Liver (tissue), 9 donors: ENCODE data around the gene FSIP1. TPM values are rescaled to one million over a fixed set of nuclear protein-coding genes. Genes with fewer than 3 reads are reported as not detected.

ENCODE experiments used
- DNase-seq: peaks from one replicate; pipeline ENCODE4 v3.0.0-alpha.2; 2017; ENCODE audit warnings: low spot score
- H3K27ac ChIP-seq, 2 donors: one replicate each; pipeline ENCODE4 v1.7.0; 2013; ENCODE audit warnings: inconsistent platforms in 2 of 2, low read length in 2 of 2, control low read depth in 1 of 2, low read depth in 1 of 2, mild to moderate bottlenecking in 1 of 2
- H3K27me3 ChIP-seq, 4 donors: one replicate each; pipeline versions ENCODE4 v1.6.1 to v1.7.0; 2013; ENCODE audit warnings: low read length in 3 of 4, inconsistent platforms in 1 of 4, mild to moderate bottlenecking in 1 of 4, moderate library complexity in 1 of 4; ENCODE audit not compliant: control insufficient read depth in 4 of 4, insufficient read depth in 4 of 4
- H3K36me3 ChIP-seq, 4 donors: one replicate each; pipeline versions ENCODE4 v1.6.1 to v1.7.0; 2013; ENCODE audit warnings: low read length in 3 of 4, mild to moderate bottlenecking in 3 of 4, low read depth in 1 of 4, moderate library complexity in 1 of 4; ENCODE audit not compliant: control insufficient read depth in 4 of 4, insufficient read depth in 3 of 4
- H3K4me1 ChIP-seq, 4 donors: one replicate each; pipeline versions ENCODE4 v1.6.1 to v1.7.0; 2013; ENCODE audit warnings: low read length in 3 of 4, mild to moderate bottlenecking in 3 of 4, moderate library complexity in 1 of 4; ENCODE audit not compliant: control insufficient read depth in 4 of 4, insufficient read depth in 4 of 4
- H3K4me3 ChIP-seq, 3 donors: one replicate each; pipeline versions ENCODE4 v1.6.1 to v1.7.0; 2013; ENCODE audit warnings: low read length in 3 of 3, control low read depth in 1 of 3, low read depth in 1 of 3, mild to moderate bottlenecking in 1 of 3
- H3K9ac ChIP-seq, 2 donors: one replicate each; pipeline ENCODE4 v1.7.0; 2013; ENCODE audit warnings: low read length in 2 of 2, mild to moderate bottlenecking in 2 of 2, moderate library complexity in 2 of 2, control low read depth in 1 of 2, low read depth in 1 of 2
- H3K9me3 ChIP-seq, 4 donors: one replicate each; pipeline versions ENCODE4 v1.6.1 to v1.7.0; 2013; ENCODE audit warnings: low read length in 3 of 4; ENCODE audit not compliant: control insufficient read depth in 4 of 4
- CTCF ChIP-seq: fragments of 150-350 bp; IDR thresholded peaks from 2 replicates; pipeline ENCODE4 v1.5.1; 2017; ENCODE audit warnings: improper control_type of control experiment, low read depth, low read length; ENCODE audit not compliant: missing input control
- EGR1 ChIP-seq, 2 donors: IDR thresholded peaks; 2 replicates each; pipeline ENCODE4 v1.6.1; 2016 to 2018; ENCODE audit warnings: antibody characterized with exemption in 2 of 2, low read depth in 2 of 2
- FOXA1 ChIP-seq: IDR thresholded peaks from 2 replicates; pipeline ENCODE4 v1.6.1; 2016; ENCODE audit warnings: antibody characterized with exemption
- FOXA2 ChIP-seq: IDR thresholded peaks from 2 replicates; pipeline ENCODE4 v1.6.1; 2016; ENCODE audit warnings: antibody characterized with exemption
- GABPA ChIP-seq, 2 donors: IDR thresholded peaks in 1 of 2; conservative IDR thresholded peaks in 1 of 2; 2 replicates each; pipeline ENCODE4 v1.6.1; 2016; ENCODE audit warnings: antibody characterized with exemption in 2 of 2, mild to moderate bottlenecking in 1 of 2, moderate library complexity in 1 of 2
- HNF4A ChIP-seq, 2 donors: conservative IDR thresholded peaks; 2 replicates each; pipeline ENCODE4 v1.6.1; 2016; ENCODE audit warnings: antibody characterized with exemption in 2 of 2, mild to moderate bottlenecking in 2 of 2
- HNF4G ChIP-seq: IDR thresholded peaks from 2 replicates; pipeline ENCODE4 v1.6.1; 2016; ENCODE audit warnings: antibody characterized with exemption
- JUND ChIP-seq, 2 donors: IDR thresholded peaks; 2 replicates each; pipeline ENCODE4 v1.6.1; 2016; ENCODE audit warnings: antibody characterized with exemption in 2 of 2
- NR2F2 ChIP-seq: IDR thresholded peaks from 2 replicates; pipeline ENCODE4 v1.6.1; 2016; ENCODE audit warnings: antibody characterized with exemption
- RAD21 ChIP-seq, 2 donors: IDR thresholded peaks; 2 replicates each; pipeline ENCODE4 v1.6.1; 2016; ENCODE audit warnings: antibody characterized with exemption in 2 of 2, mild to moderate bottlenecking in 2 of 2
- REST ChIP-seq: IDR thresholded peaks from 2 replicates; pipeline ENCODE4 v1.6.1; 2016; ENCODE audit warnings: antibody characterized with exemption, mild to moderate bottlenecking
- RXRA ChIP-seq, 2 donors: IDR thresholded peaks; 2 replicates each; pipeline ENCODE4 v1.6.1; 2017 to 2018; ENCODE audit warnings: antibody characterized with exemption in 2 of 2, mild to moderate bottlenecking in 1 of 2
- SP1 ChIP-seq: IDR thresholded peaks from 2 replicates; pipeline ENCODE4 v1.6.1; 2018; ENCODE audit warnings: antibody characterized with exemption, mild to moderate bottlenecking
- TAF1 ChIP-seq: conservative IDR thresholded peaks from 2 replicates; pipeline ENCODE4 v1.6.1; 2016; ENCODE audit warnings: antibody characterized with exemption, mild to moderate bottlenecking
- YY1 ChIP-seq: IDR thresholded peaks from 2 replicates; pipeline ENCODE4 v1.6.1; 2016; ENCODE audit warnings: antibody characterized with exemption, mild to moderate bottlenecking
- WGBS: extraction: QIAGEN DNeasy Blood & Tissue Kit; methylation state at CpG from one replicate; pipeline ENCODE4 v1.1.7; 2013; 5-methylcytosine and 5-hydroxymethylcytosine counted together
- polyA plus RNA-seq, 2 donors: library from polyadenylated mRNA; stranded (reverse) in 1 of 2; unstranded in 1 of 2; fragments of 200-250 nt in 1 of 2; fragments of >200 nt in 1 of 2; fragmentation: Nextera tagmentation in 1 of 2; extraction: Ambion mirVana in 1 of 2; gene quantifications; one replicate each; pipeline versions ENCODE4 v1.2.1 to v1.2.3, GENCODE V29; 2013 to 2015
- total RNA-seq, 2 donors: library from RNA; depleted of rRNA; stranded (reverse); fragments of >200 nt; gene quantifications; one replicate each; pipeline ENCODE4 v1.2.3, GENCODE V29; 2014
- TF ChIP-seq, protein P1 (sequence below): IDR thresholded peaks from 2 replicates; pipeline ENCODE4 v1.6.1; 2016; ENCODE audit warnings: antibody characterized with exemption
- TF ChIP-seq, protein P2 (sequence below): IDR thresholded peaks from 2 replicates; pipeline ENCODE4 v1.6.1; 2016; ENCODE audit warnings: antibody characterized with exemption
- TF ChIP-seq, protein P3 (sequence below): IDR thresholded peaks from 2 replicates; pipeline ENCODE4 v1.6.1; 2016; ENCODE audit warnings: antibody characterized with exemption
- donor health status: healthy.
- donor health status: healthy.
- donor health status: healthy.
- donor health status: healthy.
- donor health status: healthy.

The FSIP1 gene
- total and polyA plus RNA-seq, 4 donors, result 0.05 to 0.29 (median 0.13) TPM

GRCh38 chr15:39565851-39566250, 216.8 kb downstream of the FSIP1 start:
- TF ChIP-seq YY1 (no peak), TAF1 (no peak), FOXA2 (no peak), RXRA (IDR thresholded peaks at IDR 0.05) (no peak), REST (no peak), RAD21 (IDR thresholded peaks at IDR 0.05) (no peak), EGR1 (IDR thresholded peaks at IDR 0.05; ENCODE audit: low read depth in 2 of 2) (no peak), NR2F2 (no peak), SP1 (no peak), HNF4A (conservative IDR thresholded peaks at IDR 0.05) (no peak), HNF4G (no peak), JUND (IDR thresholded peaks at IDR 0.05) (no peak), FOXA1 (no peak)
- TF ChIP-seq, protein P1, sequence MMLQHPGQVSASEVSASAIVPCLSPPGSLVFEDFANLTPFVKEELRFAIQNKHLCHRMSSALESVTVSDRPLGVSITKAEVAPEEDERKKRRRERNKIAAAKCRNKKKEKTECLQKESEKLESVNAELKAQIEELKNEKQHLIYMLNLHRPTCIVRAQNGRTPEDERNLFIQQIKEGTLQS, result no peak
- TF ChIP-seq, protein P2, sequence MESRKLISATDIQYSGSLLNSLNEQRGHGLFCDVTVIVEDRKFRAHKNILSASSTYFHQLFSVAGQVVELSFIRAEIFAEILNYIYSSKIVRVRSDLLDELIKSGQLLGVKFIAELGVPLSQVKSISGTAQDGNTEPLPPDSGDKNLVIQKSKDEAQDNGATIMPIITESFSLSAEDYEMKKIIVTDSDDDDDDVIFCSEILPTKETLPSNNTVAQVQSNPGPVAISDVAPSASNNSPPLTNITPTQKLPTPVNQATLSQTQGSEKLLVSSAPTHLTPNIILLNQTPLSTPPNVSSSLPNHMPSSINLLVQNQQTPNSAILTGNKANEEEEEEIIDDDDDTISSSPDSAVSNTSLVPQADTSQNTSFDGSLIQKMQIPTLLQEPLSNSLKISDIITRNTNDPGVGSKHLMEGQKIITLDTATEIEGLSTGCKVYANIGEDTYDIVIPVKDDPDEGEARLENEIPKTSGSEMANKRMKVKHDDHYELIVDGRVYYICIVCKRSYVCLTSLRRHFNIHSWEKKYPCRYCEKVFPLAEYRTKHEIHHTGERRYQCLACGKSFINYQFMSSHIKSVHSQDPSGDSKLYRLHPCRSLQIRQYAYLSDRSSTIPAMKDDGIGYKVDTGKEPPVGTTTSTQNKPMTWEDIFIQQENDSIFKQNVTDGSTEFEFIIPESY, result no peak
- no peaks in the 10 kb centered on the region for H3K27me3 ChIP-seq

DNA sequence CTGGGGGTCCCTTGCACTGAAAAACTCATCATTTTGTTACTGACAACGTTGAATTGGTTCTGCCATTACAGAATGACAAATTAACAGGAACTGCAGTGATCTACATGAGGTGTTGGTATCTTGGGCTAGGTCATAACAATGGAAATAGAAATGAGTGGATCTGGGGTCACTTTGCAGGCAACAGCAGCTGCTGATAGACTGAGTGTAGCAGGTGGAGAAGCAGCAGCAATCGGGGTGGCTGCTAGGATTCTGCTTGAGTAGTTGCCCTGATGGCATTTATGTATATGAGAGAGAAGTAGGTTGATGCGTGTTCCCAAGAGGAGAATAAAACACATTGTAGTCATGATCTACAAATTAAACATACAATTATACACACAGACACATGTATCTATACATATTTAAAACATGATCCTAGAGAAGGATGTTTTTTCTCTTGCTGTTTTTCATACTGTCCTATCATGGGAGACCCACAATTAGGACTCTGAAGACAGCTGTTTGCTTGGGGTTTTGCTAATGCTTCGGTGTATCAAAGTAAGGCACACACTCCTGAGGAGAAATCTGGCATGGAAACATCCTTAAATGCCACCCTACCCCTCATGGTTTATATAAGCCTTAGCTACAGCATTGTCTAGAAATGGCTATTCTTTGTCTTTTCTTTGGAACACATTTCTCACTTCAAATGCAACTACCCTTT, 217.5 kb downstream of the FSIP1 start:
- no peaks in the 10 kb centered on the region for H3K36me3 ChIP-seq
- no peaks in the 10 kb centered on the region for H3K4me1 ChIP-seq
- no peak overlapping the region for H3K4me3 ChIP-seq
- H3K27me3 ChIP-seq, result no peaks in the 10 kb centered on the region
- no peak overlapping the region for H3K9ac ChIP-seq
- no peak for TF ChIP-seq NR2F2
- TF ChIP-seq CTCF, result no peak
- no peak for TF ChIP-seq TAF1
- TF ChIP-seq SP1, result no peak
- TF ChIP-seq, protein P3, sequence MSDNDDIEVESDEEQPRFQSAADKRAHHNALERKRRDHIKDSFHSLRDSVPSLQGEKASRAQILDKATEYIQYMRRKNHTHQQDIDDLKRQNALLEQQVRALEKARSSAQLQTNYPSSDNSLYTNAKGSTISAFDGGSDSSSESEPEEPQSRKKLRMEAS, result no peak
- TF ChIP-seq EGR1 (IDR thresholded peaks at IDR 0.05; ENCODE audit: low read depth in 2 of 2), result no peak
- no peak for TF ChIP-seq HNF4G
- TF ChIP-seq, protein P1, result no peak
- no peak for TF ChIP-seq GABPA (IDR thresholded peaks at IDR 0.05 in 1 of 2, conservative IDR thresholded peaks at IDR 0.05 in 1 of 2)
- TF ChIP-seq, protein P2, result no peak
- no peak for TF ChIP-seq RAD21 (IDR thresholded peaks at IDR 0.05)
- TF ChIP-seq RXRA (IDR thresholded peaks at IDR 0.05), result no peak
- DNase-seq, result no peak
- no peak overlapping the region for H3K27ac ChIP-seq
- H3K9me3 ChIP-seq, result no peaks in the 10 kb centered on the region
- WGBS, result 83% methylated on average over 4 of the region's 4 CpGs

More at GRCh38 chr15:39565851-39566250, 216.8 kb downstream of the FSIP1 start:
- H3K9me3 ChIP-seq, result no peaks in the 10 kb centered on the region
- no peak overlapping the region for H3K9ac ChIP-seq
- H3K4me3 ChIP-seq, result no peak overlapping the region
- no peaks in the 10 kb centered on the region for H3K36me3 ChIP-seq
- H3K27ac ChIP-seq, result no peak overlapping the region
- no peaks in the 10 kb centered on the region for H3K4me1 ChIP-seq
- WGBS, result 93% methylated on average over 2 of the region's 2 CpGs
- no peak for DNase-seq
